K562 (cell line): ENCODE measurements around the gene FLVCR2.

ENCODE experiments used
- CBX5 ChIP-seq: IDR thresholded peaks from 2 replicates; pipeline ENCODE4 v1.6.1; 2014; ENCODE audit warnings: low read depth, borderline replicate concordance
- ELF1 ChIP-seq: fragments of 200-800 bp; sonication (Bioruptor generic); IDR thresholded peaks from 2 replicates; pipeline ENCODE4 v1.6.1; 2016; ENCODE audit warnings: missing genetic modification characterization, missing compliant biosample characterization
- ELF4 ChIP-seq: fragments of 450-650 bp; formaldehyde crosslinking; IDR thresholded peaks from 2 replicates; pipeline ENCODE4 v1.4.0; 2022; ENCODE audit warnings: missing genetic modification characterization
- MAFG ChIP-seq: fragments of 450-650 bp; conservative IDR thresholded peaks from 2 replicates; pipeline ENCODE4 v1.6.1; 2016; ENCODE audit warnings: missing genetic modification characterization, missing compliant biosample characterization
- MAX ChIP-seq: sonication (generic); formaldehyde crosslinking; IDR thresholded peaks from 2 replicates; pipeline ENCODE4 v1.9.0; 2022; ENCODE audit warnings: mild to moderate bottlenecking, missing genetic modification reagents
- POLR2A ChIP-seq: fragments of 450-650 bp; conservative IDR thresholded peaks from 2 replicates; pipeline ENCODE4 v1.6.1; 2016
- RBM22 ChIP-seq: fragments of 200-400 bp; formaldehyde crosslinking; IDR thresholded peaks from 2 replicates; pipeline ENCODE4 v1.6.1; 2018; ENCODE audit warnings: low read length, low read depth; ENCODE audit not compliant: poor library complexity, severe bottlenecking
- TAF1 ChIP-seq: IDR thresholded peaks from 2 replicates; pipeline ENCODE4 v1.6.1; 2011; ENCODE audit warnings: mild to moderate bottlenecking, low read length, moderate library complexity; ENCODE audit not compliant: insufficient read depth, control insufficient read depth, severe bottlenecking; ENCODE audit errors: extremely low read depth
- YY1 ChIP-seq, 3 experiments: IDR thresholded peaks; 2 replicates each; pipeline ENCODE4 v1.6.1; 2011; ENCODE audit warnings: low read length in 2 of 3, mild to moderate bottlenecking in 2 of 3, moderate library complexity in 2 of 3, borderline replicate concordance in 1 of 3, control low read depth in 1 of 3, low read depth in 1 of 3; ENCODE audit not compliant: insufficient read depth in 3 of 3, insufficient replicate concordance in 2 of 3, control insufficient read depth in 1 of 3, insufficient read length in 1 of 3; ENCODE audit errors: extremely low read depth in 1 of 3
- ZNF384 ChIP-seq: IDR thresholded peaks from 2 replicates; pipeline ENCODE4 v1.6.1; 2012; ENCODE audit warnings: low read depth, low read length, improper control_type of control experiment
- TF ChIP-seq, protein P1 (sequence below): IDR thresholded peaks from 2 replicates; pipeline ENCODE4 v1.6.1; 2016; ENCODE audit warnings: missing genetic modification characterization, missing compliant biosample characterization
- TF ChIP-seq, protein P2 (sequence below): fragments of 250-450 bp; sonication (Bioruptor Pico); IDR thresholded peaks from 2 replicates; pipeline ENCODE4 v1.8.0; 2022; ENCODE audit warnings: inconsistent platforms, mild to moderate bottlenecking, moderate library complexity, borderline replicate concordance
- TF ChIP-seq, protein P3 (sequence below): sonication (generic); formaldehyde crosslinking; IDR thresholded peaks from 2 replicates; pipeline ENCODE4 v1.8.0; 2022; ENCODE audit warnings: mild to moderate bottlenecking, missing genetic modification reagents, borderline replicate concordance

GRCh38 chr14:75643985-75644384 lies 65.6 kb downstream of the FLVCR2 start:
- TF ChIP-seq ZNF384 (no peak), POLR2A (no peak), ELF1 (no peak), MAFG (tag) (no peak), TAF1 (no peak), YY1 (IDR thresholded peaks at IDR 0.05; ENCODE audit: borderline replicate concordance in 1 of 3, control insufficient read depth in 1 of 3, extremely low read depth in 1 of 3, insufficient read depth in 3 of 3, insufficient read length in 1 of 3, insufficient replicate concordance in 2 of 3, low read depth in 1 of 3, low read length in 2 of 3) (no peak), CBX5 (no peak), MAX (CRISPR knock-in tag) (no peak), ELF4 (CRISPR knock-in tag) (no peak), RBM22 (no peak)
- TF ChIP-seq, protein P1, sequence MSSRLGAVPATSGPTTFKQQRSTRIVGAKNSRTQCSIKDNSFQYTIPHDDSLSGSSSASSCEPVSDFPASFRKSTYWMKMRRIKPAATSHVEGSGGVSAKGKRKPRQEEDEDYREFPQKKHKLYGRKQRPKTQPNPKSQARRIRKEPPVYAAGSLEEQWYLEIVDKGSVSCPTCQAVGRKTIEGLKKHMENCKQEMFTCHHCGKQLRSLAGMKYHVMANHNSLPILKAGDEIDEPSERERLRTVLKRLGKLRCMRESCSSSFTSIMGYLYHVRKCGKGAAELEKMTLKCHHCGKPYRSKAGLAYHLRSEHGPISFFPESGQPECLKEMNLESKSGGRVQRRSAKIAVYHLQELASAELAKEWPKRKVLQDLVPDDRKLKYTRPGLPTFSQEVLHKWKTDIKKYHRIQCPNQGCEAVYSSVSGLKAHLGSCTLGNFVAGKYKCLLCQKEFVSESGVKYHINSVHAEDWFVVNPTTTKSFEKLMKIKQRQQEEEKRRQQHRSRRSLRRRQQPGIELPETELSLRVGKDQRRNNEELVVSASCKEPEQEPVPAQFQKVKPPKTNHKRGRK (tag), result no peak
- TF ChIP-seq, protein P2, sequence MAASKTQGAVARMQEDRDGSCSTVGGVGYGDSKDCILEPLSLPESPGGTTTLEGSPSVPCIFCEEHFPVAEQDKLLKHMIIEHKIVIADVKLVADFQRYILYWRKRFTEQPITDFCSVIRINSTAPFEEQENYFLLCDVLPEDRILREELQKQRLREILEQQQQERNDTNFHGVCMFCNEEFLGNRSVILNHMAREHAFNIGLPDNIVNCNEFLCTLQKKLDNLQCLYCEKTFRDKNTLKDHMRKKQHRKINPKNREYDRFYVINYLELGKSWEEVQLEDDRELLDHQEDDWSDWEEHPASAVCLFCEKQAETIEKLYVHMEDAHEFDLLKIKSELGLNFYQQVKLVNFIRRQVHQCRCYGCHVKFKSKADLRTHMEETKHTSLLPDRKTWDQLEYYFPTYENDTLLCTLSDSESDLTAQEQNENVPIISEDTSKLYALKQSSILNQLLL (CRISPR knock-in tag), result no peak
- TF ChIP-seq, protein P3, sequence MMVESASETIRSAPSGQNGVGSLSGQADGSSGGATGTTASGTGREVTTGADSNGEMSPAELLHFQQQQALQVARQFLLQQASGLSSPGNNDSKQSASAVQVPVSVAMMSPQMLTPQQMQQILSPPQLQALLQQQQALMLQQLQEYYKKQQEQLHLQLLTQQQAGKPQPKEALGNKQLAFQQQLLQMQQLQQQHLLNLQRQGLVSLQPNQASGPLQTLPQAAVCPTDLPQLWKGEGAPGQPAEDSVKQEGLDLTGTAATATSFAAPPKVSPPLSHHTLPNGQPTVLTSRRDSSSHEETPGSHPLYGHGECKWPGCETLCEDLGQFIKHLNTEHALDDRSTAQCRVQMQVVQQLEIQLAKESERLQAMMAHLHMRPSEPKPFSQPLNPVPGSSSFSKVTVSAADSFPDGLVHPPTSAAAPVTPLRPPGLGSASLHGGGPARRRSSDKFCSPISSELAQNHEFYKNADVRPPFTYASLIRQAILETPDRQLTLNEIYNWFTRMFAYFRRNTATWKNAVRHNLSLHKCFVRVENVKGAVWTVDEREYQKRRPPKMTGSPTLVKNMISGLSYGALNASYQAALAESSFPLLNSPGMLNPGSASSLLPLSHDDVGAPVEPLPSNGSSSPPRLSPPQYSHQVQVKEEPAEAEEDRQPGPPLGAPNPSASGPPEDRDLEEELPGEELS (CRISPR knock-in tag), result no peak
